H1 (cell line): ENCODE data around the gene ESYT2. TPM values are rescaled to one million over a fixed set of nuclear protein-coding genes. Genes with fewer than 3 reads are reported as not detected.

Experiments used
- CTCF ChIA-PET: fragments of 300-600 bp; sonication (Branson Sonifier 250); formaldehyde crosslinking; loops from one replicate; lab custom pipeline; 2021; ENCODE audit not compliant: partially characterized antibody; lab: Charles Lee
- POLR2A ChIA-PET: fragments of 300-600 bp; sonication (Branson Sonifier 250); formaldehyde crosslinking; loops from one replicate; lab custom pipeline; 2021; ENCODE audit warnings: inconsistent platforms; ENCODE audit not compliant: partially characterized antibody; lab: Charles Lee
- DNase-seq, 2 experiments: peaks; one replicate each; pipeline versions ENCODE4 v3.0.0 to v3.0.0-alpha.2; 2010 to 2022; ENCODE audit warnings: low spot score in 2 of 2, low read depth in 1 of 2, mixed read lengths in 1 of 2
- FAIRE-seq: peaks from 2 replicates; lab custom pipeline; 2011; peaks lifted over from hg19 to GRCh38; lab: Jason Lieb, UNC
- H2AFZ ChIP-seq: 2 replicates; pipeline ENCODE4 v1.8.1; 2012; ENCODE audit warnings: low read length, inconsistent platforms
- H2AK5ac ChIP-seq: 2 replicates; pipeline ENCODE4 v1.6.1; 2013; ENCODE audit warnings: low read depth, low read length
- H2BK120ac ChIP-seq: replicated peaks from 2 replicates; pipeline ENCODE3; 2013; ENCODE audit warnings: low read depth, low read length, inconsistent platforms
- H2BK12ac ChIP-seq: 2 replicates; pipeline ENCODE4 v1.6.1; 2013; ENCODE audit warnings: low read depth, low read length
- H2BK15ac ChIP-seq: 2 replicates; pipeline ENCODE4 v1.6.1; 2013; ENCODE audit warnings: low read length
- H2BK20ac ChIP-seq: 2 replicates; pipeline ENCODE4 v1.6.1; 2013; ENCODE audit warnings: low read length
- H2BK5ac ChIP-seq: 2 replicates; pipeline ENCODE4 v1.6.1; 2013; ENCODE audit warnings: low read depth, low read length
- H3K14ac ChIP-seq: 2 replicates; pipeline ENCODE4 v1.6.1; 2013; ENCODE audit warnings: inconsistent platforms; ENCODE audit not compliant: insufficient read length
- H3K18ac ChIP-seq: 2 replicates; pipeline ENCODE4 v1.6.1; 2013; ENCODE audit warnings: low read length; ENCODE audit errors: extremely low read depth
- H3K23ac ChIP-seq: 2 replicates; pipeline ENCODE4 v1.6.1; 2013; ENCODE audit warnings: inconsistent platforms; ENCODE audit not compliant: insufficient read length
- H3K23me2 ChIP-seq: 2 replicates; pipeline ENCODE4 v1.6.1; 2013; ENCODE audit warnings: low read depth, low read length
- H3K27ac ChIP-seq: 2 replicates; pipeline ENCODE4 v1.6.1; 2011; ENCODE audit warnings: low read depth, low read length, inconsistent platforms
- H3K27me3 ChIP-seq, 4 experiments: replicated peaks in 1 of 4; 1 replicate in 1 of 4; 2 replicates in 3 of 4; pipeline versions ENCODE4 v1.6.1 to v1.8.1; 2011 to 2013; ENCODE audit warnings: low read length in 3 of 4, mild to moderate bottlenecking in 3 of 4, inconsistent platforms in 2 of 4, mixed read lengths in 2 of 4, moderate library complexity in 1 of 4; ENCODE audit not compliant: control insufficient read depth in 3 of 4, insufficient read depth in 3 of 4; ENCODE audit errors: extremely low read depth in 1 of 4
- H3K36me3 ChIP-seq, 4 experiments: 2 replicates each; pipeline versions ENCODE4 v1.6.1 to v1.8.1; 2011 to 2013; ENCODE audit warnings: mild to moderate bottlenecking in 4 of 4, low read length in 3 of 4, moderate library complexity in 2 of 4, control low read depth in 1 of 4, inconsistent platforms in 1 of 4; ENCODE audit not compliant: insufficient read depth in 4 of 4, control insufficient read depth in 2 of 4
- H3K4ac ChIP-seq: replicated peaks from 2 replicates; pipeline ENCODE3; 2013; ENCODE audit warnings: low read length, low read depth, mixed read lengths, inconsistent platforms; ENCODE audit not compliant: insufficient read length
- H3K4me1 ChIP-seq, 4 experiments: replicated peaks in 1 of 4; 1 replicate in 1 of 4; 2 replicates in 3 of 4; pipeline versions ENCODE4 v1.6.1 to v1.8.1; 2011 to 2013; ENCODE audit warnings: low read length in 3 of 4, inconsistent platforms in 2 of 4, mixed read lengths in 1 of 4; ENCODE audit not compliant: insufficient read depth in 4 of 4, control insufficient read depth in 3 of 4
- H3K4me2 ChIP-seq, 2 experiments: 2 replicates each; pipeline versions ENCODE4 v1.6.1 to v1.8.1; 2011 to 2013; ENCODE audit warnings: low read depth in 2 of 2, low read length in 2 of 2, control low read depth in 1 of 2, inconsistent platforms in 1 of 2, mild to moderate bottlenecking in 1 of 2; ENCODE audit not compliant: insufficient read depth in 1 of 2
- H3K4me3 ChIP-seq, 4 experiments: fragments of 200-600, 300-600 bp in 1 of 4; sonication (generic), shearing (Covaris generic), sonication (Bioruptor Twin) in 1 of 4; 2 replicates each; pipeline versions ENCODE4 v1.5.1 to v1.8.1; 2011 to 2016; ENCODE audit warnings: low read length in 4 of 4, low read depth in 3 of 4, control low read depth in 2 of 4, inconsistent platforms in 2 of 4, mild to moderate bottlenecking in 2 of 4, mixed read lengths in 1 of 4, moderate library complexity in 1 of 4; ENCODE audit not compliant: insufficient read depth in 2 of 4; ENCODE audit errors: extremely low read depth in 1 of 4
- H3K56ac ChIP-seq: replicated peaks from 2 replicates; pipeline ENCODE3; 2013; ENCODE audit warnings: low read depth, mild to moderate bottlenecking, mixed read lengths, low read length, inconsistent platforms; ENCODE audit not compliant: insufficient read length
- H3K79me1 ChIP-seq: 2 replicates; pipeline ENCODE4 v1.6.1; 2013; ENCODE audit warnings: low read depth, low read length, control low read depth
- H3K79me2 ChIP-seq, 2 experiments: 2 replicates each; pipeline versions ENCODE4 v1.6.1 to v1.8.1; 2012 to 2013; ENCODE audit warnings: low read length in 2 of 2, mild to moderate bottlenecking in 2 of 2, inconsistent platforms in 1 of 2; ENCODE audit not compliant: insufficient read depth in 2 of 2, control insufficient read depth in 1 of 2
- H3K9ac ChIP-seq, 4 experiments: replicated peaks in 1 of 4; 1 replicate in 1 of 4; 2 replicates in 3 of 4; pipeline versions ENCODE4 v1.6.1 to v1.8.1; 2011 to 2013; ENCODE audit warnings: low read depth in 3 of 4, low read length in 3 of 4, control low read depth in 2 of 4, mild to moderate bottlenecking in 2 of 4, moderate library complexity in 2 of 4, inconsistent platforms in 1 of 4; ENCODE audit errors: extremely low read depth in 1 of 4
- H3K9me3 ChIP-seq, 2 experiments: 2 replicates each; pipeline versions ENCODE4 v1.6.1 to v1.8.1; 2012 to 2013; ENCODE audit warnings: mild to moderate bottlenecking in 2 of 2, moderate library complexity in 2 of 2, control low read depth in 1 of 2, inconsistent platforms in 1 of 2, low read depth in 1 of 2, low read length in 1 of 2, mixed read lengths in 1 of 2; ENCODE audit not compliant: insufficient read depth in 2 of 2
- H4K20me1 ChIP-seq, 2 experiments: replicated peaks in 1 of 2; 2 replicates each; pipeline versions ENCODE3 to v1.8.1; 2011 to 2013; ENCODE audit warnings: inconsistent platforms in 2 of 2, low read length in 2 of 2, mild to moderate bottlenecking in 1 of 2; ENCODE audit not compliant: insufficient read depth in 2 of 2, control insufficient read depth in 1 of 2
- H4K5ac ChIP-seq: 2 replicates; pipeline ENCODE4 v1.6.1; 2013; ENCODE audit warnings: low read length, low read depth, mixed read lengths, inconsistent platforms; ENCODE audit not compliant: insufficient read length
- H4K8ac ChIP-seq: 2 replicates; pipeline ENCODE4 v1.8.0; 2013; ENCODE audit warnings: mild to moderate bottlenecking, moderate library complexity, low read length, inconsistent platforms; ENCODE audit not compliant: insufficient read depth; ENCODE audit errors: extremely low read depth
- H4K91ac ChIP-seq: replicated peaks from 2 replicates; pipeline ENCODE3; 2013; ENCODE audit warnings: low read length, mixed read lengths, inconsistent platforms; ENCODE audit not compliant: insufficient read length
- BACH1 ChIP-seq: IDR thresholded peaks from 2 replicates; pipeline ENCODE4 v1.6.1; 2012; ENCODE audit warnings: low read length, improper control_type of control experiment
- CEBPB ChIP-seq: IDR thresholded peaks from 2 replicates; pipeline ENCODE4 v1.6.1; 2012; ENCODE audit warnings: low read depth, low read length
- JUN ChIP-seq: IDR thresholded peaks from 2 replicates; pipeline ENCODE4 v1.6.1; 2011; ENCODE audit warnings: low read depth, mild to moderate bottlenecking, improper control_type of control experiment, low read length
- KDM5A ChIP-seq: fragments of 200-600 bp; IDR thresholded peaks from 2 replicates; pipeline ENCODE4 v1.7.1; 2012; ENCODE audit warnings: mild to moderate bottlenecking, low read length, inconsistent platforms, mixed read lengths
- POLR2AphosphoS5 ChIP-seq: IDR thresholded peaks from 2 replicates; pipeline ENCODE4 v1.6.1; 2011; ENCODE audit warnings: low read depth, low read length
- SUZ12 ChIP-seq: fragments of 200-600 bp; sonication (generic); IDR thresholded peaks from 2 replicates; pipeline ENCODE4 v1.6.1; 2012; ENCODE audit warnings: mild to moderate bottlenecking, inconsistent platforms, low read length, moderate library complexity, mixed read lengths
- WGBS, 2 experiments: shearing (Covaris generic) in 1 of 2; methylation state at CpG; one replicate each; pipeline versions ENCODE4 v1.1.6 to v1.1.7; 2013 to 2015; ENCODE audit warnings: low lambda C conversion rate in 2 of 2, mixed read lengths in 2 of 2, inconsistent platforms in 1 of 2, low coverage in 1 of 2, missing lambda C conversion rate in 1 of 2; ENCODE audit not compliant: insufficient replicate concordance in 2 of 2, insufficient coverage in 1 of 2, insufficient read length in 1 of 2; ENCODE audit errors: extremely low coverage in 1 of 2, missing lambda C conversion rate in 1 of 2; 5-methylcytosine and 5-hydroxymethylcytosine counted together
- polyA plus RNA-seq, 7 experiments: library from polyadenylated mRNA; depleted of rRNA in 3 of 7; stranded (reverse) in 5 of 7; unstranded in 2 of 7; fragments of >200 nt in 5 of 7; fragments of 200-250 nt in 2 of 7; gene quantifications; 1 replicate in 5 of 7; 2 replicates in 1 of 7; 4 replicates in 1 of 7; pipeline versions ENCODE4 v1.2.1 to v1.2.3, GENCODE V29; 2011 to 2013; ENCODE audit warnings: missing spikeins in 2 of 7, mixed read lengths in 2 of 7
- total RNA-seq: library from RNA; stranded (reverse); fragmentation: NEBNext Ultra II Directional; extraction: Animal tissue kit (Norgen Biotek cat#: 25700); gene quantifications from 2 replicates; pipeline ENCODE4 v1.2.1, GENCODE V29; 2021

Gene ESYT2
- total and polyA plus RNA-seq, 2 of the 8 experiments (the other 6 are each of a cell fraction or from before 2014, with no cell fraction given): 27.0 to 37.5 TPM

GRCh38 chr7:158795272-158795671 is 34.0 kb downstream of the ESYT2 start:
- Histone ChIP-seq H3K36me3 (peaks cover 0 to 32% (median 18%) of the 10 kb centered on the region in 4 experiments; a peak in 5 of 8 replicates), H4K8ac (no peak overlapping the region), H2BK15ac (no peak overlapping the region), H3K4me2 (no peak overlapping the region), H3K14ac (no peak overlapping the region), H3K79me2 (peaks cover 0 to 13% of the 10 kb centered on the region in 2 experiments; a peak in 2 of 4 replicates), H4K20me1 (peaks cover 0 to 3% of the 10 kb centered on the region in 2 experiments), H2BK20ac (no peak overlapping the region), H3K23me2 (no peaks in the 10 kb centered on the region), H4K91ac (no peak overlapping the region), H3K4me1 (no peaks in the 10 kb centered on the region; a peak in 1 of 7 replicates), H3K56ac (no peak overlapping the region), H3K27ac (no peak overlapping the region), H2AFZ (no peak overlapping the region), H3K27me3 (no peaks in the 10 kb centered on the region), H2BK5ac (no peak overlapping the region), H3K4me3 (no peak overlapping the region), H2BK12ac (no peak overlapping the region), H2AK5ac (no peak overlapping the region), H2BK120ac (no peak overlapping the region), H4K5ac (no peak overlapping the region), H3K9ac (no peak overlapping the region), H3K18ac (no peak overlapping the region), H3K9me3 (no peaks in the 10 kb centered on the region), H3K4ac (no peak overlapping the region), H3K79me1 (no peaks in the 10 kb centered on the region), H3K23ac (no peak overlapping the region)
- CTCF ChIA-PET: interaction anchor here (1.1 to 1.9 kb wide), 2 partner anchors 12 to 182 kb away, joined by 3 to 6 read pairs; no protein-coding TSS in a partner anchor
- POLR2A ChIA-PET: no interaction called here
- FAIRE-seq (no peak), DNase-seq (no peak)
- 81% methylated on average over 4 of the region's 4 CpGs; no CpG with 5 or more reads in 1 of the 2 experiments for WGBS, 2 experiments
- TF ChIP-seq KDM5A (no peak), BACH1 (no peak), POLR2AphosphoS5 (no peak), CEBPB (no peak), SUZ12 (no peak), JUN (no peak)
